GF-D8 (cell line): ENCODE measurements around the gene WBP2NL.
"Not testable (repeated sequence)": the region's sequence is repeated elsewhere in the genome, so short reads cannot be mapped to it uniquely, and the experiment has no call there.

Experiments used
- DNase-seq: peaks from one replicate; lab custom pipeline; 2025; lab: John Stamatoyannopoulos, UW

WBP2NL gene

DNA sequence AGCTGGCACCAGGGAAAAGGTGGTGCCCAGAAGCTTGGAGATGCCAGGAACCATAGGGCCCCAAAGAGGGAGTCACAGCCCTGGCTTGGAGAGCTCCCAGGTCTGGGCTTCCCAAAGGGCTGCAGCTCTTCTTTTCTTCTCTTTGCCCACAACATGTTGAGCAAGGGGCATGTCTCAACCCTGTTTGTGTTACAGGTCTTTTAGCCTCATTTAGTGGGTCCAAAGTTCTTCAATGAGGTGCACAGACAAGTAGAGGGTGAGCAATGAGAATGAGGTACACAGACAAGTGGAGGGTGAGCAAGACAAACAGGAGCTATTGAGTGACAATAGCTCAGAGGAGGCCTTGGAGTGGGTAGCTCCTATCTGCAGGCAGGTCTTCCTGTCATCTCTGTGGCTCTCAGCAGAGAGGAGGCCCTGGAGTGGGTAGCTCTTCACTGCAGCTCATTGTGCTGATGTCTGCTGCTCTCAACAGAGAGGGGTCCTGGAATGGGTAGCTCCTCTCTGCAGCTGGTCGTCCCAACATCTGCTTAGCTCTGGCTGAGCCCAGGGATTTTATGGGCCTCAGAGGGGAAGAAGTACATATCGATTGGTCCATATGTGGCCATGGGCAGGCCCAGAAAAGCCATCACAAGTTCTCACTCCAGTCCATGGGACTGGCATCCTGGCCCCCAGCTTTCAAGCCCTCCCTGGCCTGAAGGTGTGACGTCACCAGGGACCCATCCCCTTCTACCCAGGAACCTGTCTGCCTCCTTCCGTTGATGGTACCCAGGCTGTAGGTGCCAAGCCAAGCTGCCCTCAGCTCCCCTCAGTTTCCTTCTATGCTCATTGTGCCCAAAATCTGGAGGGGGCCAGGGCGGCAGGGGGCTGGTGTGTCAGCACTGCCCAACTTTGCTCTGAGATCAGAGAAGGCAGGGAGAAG lies 34.9 kb downstream of the WBP2NL start:
- DNase-seq, result no peak

- no peak for DNase-seq
These were observed 36.7 kb downstream of the WBP2NL start for GRCh38 chr22:42035256-42035655.

GRCh38 chr22:42039271-42039670 lies 40.7 kb downstream of the WBP2NL start:
- no peak for DNase-seq

- DNase-seq, result no peak
These were observed 43.2 kb downstream of the WBP2NL start for GRCh38 chr22:42041784-42042183.

DNA sequence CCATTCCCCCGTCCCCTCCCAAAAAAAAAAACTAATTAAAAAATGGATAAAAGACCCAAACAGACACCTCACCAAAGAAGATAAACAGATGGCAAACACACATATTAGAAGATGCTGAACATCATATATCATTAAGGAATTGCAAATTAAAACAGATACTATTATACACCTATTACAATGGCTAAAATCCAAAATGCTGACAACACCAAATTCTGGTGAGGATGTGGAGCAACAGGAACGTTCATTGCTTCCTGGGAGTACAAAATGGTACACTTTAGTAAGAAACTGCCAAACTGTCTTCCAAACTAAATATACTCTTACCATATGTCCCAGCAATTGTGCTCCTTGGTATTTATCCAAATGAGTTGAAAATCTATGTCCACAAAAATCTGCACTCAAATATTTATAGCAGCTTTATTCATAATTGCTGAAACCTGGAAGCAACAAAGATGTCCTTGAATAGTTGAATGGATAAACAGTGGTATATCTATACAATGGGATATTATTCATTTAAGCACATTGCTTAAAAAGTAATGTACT lies 52.1 kb downstream of the WBP2NL start:
- no peak for DNase-seq

- no peak for DNase-seq
These were observed 54.2 kb downstream of the WBP2NL start for GRCh38 chr22:42052765-42053164.

DNA sequence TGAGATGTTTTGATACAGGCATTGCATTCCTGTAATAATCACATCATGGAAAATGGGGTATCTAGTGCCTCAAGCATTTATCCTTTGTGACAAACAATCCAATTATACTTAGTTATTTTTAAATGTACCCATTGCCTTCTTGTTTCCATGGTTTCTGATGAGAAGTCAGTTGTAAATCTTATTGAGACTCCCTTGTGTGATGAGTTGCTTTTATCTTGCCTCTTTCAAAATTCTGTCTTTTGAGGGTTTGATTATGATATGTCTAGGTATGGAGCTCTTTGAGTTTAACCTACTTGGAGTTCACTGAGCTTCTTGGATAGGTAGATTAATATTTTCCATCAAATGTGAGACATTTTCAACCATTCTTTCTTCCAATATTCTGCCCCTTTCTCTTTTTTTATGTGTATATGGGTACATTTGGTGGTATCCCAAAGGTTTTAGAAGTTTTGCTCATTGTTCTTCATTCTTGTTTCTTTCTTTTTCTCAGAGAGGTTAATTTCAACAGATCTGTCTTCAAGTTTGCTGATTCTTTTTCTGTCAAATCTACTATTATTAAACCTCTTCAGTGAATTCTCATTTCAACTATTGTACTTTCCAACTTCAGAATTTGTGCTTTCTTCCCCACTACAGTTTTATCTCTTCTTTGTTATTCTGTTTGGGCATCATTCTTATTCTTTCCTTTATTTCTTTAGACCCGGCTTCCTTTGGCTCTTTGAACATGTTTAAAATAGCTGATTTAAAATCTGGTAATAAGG lies 58.3 kb downstream of the WBP2NL start:
- DNase-seq, result no peak

DNA sequence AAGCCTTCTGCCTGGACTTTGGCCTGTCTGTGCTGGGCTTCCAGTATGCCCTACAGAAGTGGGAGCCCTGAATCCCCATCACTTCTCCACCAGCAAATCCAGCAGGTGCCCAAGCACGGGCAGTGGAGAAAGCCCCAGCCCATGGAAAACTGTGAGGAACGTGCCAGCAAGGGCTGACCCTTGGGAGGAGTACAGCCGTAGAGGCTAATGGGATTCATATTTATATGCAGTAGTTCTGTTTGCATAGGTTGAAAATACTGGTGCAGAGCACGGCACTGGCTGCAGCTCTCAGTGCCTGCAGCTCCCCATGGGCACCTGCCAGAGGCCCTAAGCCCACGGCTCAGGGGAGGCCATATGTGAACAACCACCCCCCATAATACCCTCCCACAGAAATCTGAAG lies 61.9 kb downstream of the WBP2NL start:
- no peak for DNase-seq

GRCh38 chr22:42061041-42061440 lies 62.5 kb downstream of the WBP2NL start:
- DNase-seq, result no peak

DNA sequence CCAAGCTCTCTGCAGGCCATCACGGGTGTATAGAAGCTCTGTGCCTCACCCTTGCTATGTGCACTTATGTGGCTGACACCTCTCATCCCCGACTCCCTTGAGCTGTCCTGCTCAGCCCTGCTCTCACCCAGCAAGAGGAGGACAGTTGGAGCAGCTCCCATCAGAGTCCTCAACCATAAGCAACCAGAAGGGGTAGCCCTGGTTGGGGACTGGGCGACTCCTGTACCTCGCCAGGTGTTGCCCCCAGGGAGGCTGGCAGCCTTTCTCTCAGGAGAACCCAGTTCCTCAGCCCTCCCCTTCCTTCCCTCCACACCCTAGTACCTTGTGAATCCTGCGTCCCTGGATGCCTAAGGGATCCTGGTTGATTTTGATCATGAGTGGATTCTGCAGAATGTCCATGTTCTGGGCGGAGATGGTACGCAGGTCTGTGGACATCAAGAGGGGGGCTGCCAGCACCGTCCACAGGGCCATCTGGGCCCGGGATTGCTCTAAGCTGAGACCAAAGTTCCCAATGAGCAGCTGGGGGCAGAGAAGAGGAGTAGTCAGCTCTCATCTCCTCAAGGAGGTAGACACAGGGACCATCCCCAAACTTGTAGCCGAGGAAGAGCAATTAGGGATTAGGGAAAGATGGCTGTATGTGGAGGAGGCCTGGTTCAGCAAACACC lies 64.0 kb downstream of the WBP2NL start:
- DNase-seq, result no peak

GRCh38 chr22:42064629-42065028 lies 66.0 kb downstream of the WBP2NL start:
- DNase-seq, result no peak

DNA sequence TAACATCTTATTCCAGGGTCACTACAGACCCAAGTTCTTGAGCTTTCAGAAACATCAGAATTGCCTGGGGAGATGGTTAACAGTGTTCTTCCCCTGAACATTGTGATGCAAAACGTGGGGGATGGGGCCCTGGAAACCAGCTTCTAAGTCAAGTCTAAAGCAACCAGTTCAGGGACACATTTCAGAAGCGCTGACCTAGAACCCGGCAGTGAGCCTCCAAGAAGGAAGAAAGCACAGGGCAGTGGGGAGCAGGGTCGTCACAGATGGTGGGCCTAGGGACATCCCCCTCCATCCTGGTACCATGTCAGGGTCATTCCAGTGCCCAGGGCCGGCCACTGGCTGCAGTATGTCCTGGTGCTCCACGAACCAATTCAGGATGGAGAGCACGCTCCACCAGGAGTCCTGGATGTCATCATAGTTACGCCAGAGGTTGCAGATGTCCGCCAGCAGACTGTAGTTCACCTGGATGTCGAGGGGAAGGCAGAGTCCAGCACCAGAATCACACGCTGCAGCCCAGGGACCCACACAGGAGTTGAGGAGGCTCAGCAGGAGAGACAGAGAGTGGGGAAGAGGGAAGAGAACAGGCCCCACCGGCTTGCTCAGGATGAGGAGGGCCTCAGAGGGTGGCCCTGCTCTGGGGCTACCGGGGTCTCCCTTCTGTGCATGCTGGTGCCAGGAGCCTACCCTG lies 67.0 kb downstream of the WBP2NL start:
- no peak for DNase-seq

GRCh38 chr22:42066126-42066761 lies 67.7 kb downstream of the WBP2NL start:
- DNase-seq, result no peak

- DNase-seq, result no peak
These were observed 68.3 kb downstream of the WBP2NL start for GRCh38 chr22:42066937-42067336.

DNA sequence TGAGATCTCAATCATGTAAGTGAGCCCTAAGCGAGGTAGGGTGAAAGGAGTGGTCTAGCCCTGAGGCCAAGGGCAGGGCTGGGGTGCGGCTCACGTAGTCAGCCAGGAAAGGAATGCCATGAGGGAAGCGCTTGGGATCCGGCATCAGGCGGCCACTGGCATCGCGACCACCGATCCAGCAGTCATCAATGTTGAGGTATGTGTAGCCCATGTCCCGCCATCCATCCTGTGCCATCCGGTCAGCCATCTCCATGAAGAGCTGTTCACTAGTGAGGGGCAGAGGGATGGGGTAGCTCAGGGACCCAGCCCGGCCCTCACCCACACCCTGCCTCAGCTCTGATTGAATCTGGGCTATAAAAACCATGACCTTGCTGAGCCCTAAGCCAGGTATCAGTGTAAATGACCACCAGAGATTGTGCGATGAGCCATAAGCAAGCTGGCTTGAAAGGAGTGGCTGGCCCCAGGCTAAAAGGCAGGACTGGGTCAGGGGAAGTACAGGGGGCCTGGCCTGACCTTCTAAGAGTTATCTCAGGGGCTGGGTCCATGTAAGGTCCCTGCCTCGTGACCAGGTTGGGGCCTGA lies 69.2 kb downstream of the WBP2NL start:
- no peak for DNase-seq

GRCh38 chr22:42068291-42068690 lies 69.7 kb downstream of the WBP2NL start:
- no peak for DNase-seq

DNA sequence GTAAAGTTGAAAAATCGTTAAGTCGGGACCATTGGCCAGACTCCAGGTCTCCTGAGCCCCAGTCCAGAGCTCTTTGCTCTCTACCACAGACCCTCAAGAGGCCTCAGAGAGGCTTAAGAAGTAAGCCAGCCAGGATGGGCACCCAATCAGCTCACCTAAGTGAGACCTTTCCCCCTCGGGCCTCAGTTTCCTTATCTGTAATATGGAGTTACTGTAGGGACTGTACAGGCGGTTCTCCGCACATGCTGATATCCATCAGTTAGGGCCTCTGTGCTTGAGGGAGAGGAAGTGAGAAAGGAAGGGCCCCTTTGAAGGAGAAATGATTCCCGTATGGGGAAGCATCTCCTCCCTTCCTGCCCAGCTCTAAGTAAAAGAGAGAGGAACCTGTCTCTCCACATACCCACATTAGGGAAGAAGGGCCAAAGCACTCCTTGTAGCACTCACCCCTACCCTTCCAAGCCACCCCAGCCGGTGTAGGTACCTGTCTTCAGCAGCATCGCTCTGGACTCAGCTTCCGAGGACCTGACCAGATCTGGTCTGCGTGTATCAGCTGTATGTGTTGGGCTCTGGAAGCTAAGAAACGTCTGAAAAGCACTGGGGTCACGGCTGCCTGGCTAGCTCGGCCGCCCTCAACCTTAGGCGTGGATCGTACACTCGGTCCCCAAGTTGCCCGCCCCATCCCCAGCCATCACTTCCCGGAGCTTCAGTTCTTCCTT lies 71.4 kb downstream of the WBP2NL start:
- peak; percentile 42 for DNase-seq

GRCh38 chr22:42070517-42071422 lies 72.2 kb downstream of the WBP2NL start, which contains the start of gene NAGA:
Gene NAGA, minus strand, starts transcription at chr22:42070812. Its CDS starts 515 bp downstream, at chr22:42070297.
- DNase-seq, result peak; percentile 94

GRCh38 chr22:42071508-42071907 lies 72.9 kb downstream of the WBP2NL start:
- not testable (repeated sequence) for DNase-seq
